K562 (cell line): ENCODE measurements around the gene CMAS. TPM values are rescaled to one million over a fixed set of nuclear protein-coding genes. Genes with fewer than 3 reads are reported as not detected.

Source experiments
- ATAC-seq: fragments of 200-7000 bp; cut with Tn5 transposase; 3 replicates; pipeline ENCODE4 v1.9.1; 2020; ENCODE audit warnings: moderate library complexity
- BruUV-seq: library from RNA; stranded (reverse); fragments of 400-500 nt; replicated peaks from 2 replicates; lab custom pipeline; 2021; lab: Mats Ljungman, UMichigan
- CTCF ChIA-PET: fragments of 300-600 bp; formaldehyde crosslinking; extraction: SDS; loops from one replicate; lab custom pipeline; 2021; ENCODE audit warnings: low intra/inter-chr PET ratio; lab: Yijun Ruan, JAX
- POLR2A ChIA-PET: fragments of 300-600, 350-650 bp; sonication (Branson Sonifier 250); formaldehyde crosslinking; extraction: SDS; loops from one replicate; lab custom pipeline; 2021; ENCODE audit warnings: antibody characterized with exemption, inconsistent platforms; lab: Yijun Ruan, JAX
- DNase-seq, 4 experiments: peaks; one replicate each; pipeline versions ENCODE4 v3.0.0 to v3.0.0-alpha.2; 2011 to 2018; ENCODE audit warnings: low spot score in 3 of 4, mixed read lengths in 3 of 4; ENCODE audit errors: extremely low read depth in 1 of 4
- FAIRE-seq: peaks from 2 replicates; lab custom pipeline; 2011; peaks lifted over from hg19 to GRCh38; lab: Jason Lieb, UNC
- H2AFZ ChIP-seq: 2 replicates; pipeline ENCODE4 v1.6.0; 2011; ENCODE audit warnings: low read depth, low read length, control low read depth, inconsistent platforms
- H3K27ac ChIP-seq: fragments of 200-600 bp; 3 replicates; pipeline ENCODE4 v1.8.0; 2011; ENCODE audit warnings: low read depth, mild to moderate bottlenecking, control low read depth, inconsistent platforms, low read length, moderate library complexity, mixed read lengths; ENCODE audit errors: extremely low read depth
- H3K27me3 ChIP-seq, 2 experiments: fragments of 300-600 bp in 1 of 2; 2 replicates in 1 of 2; 3 replicates in 1 of 2; pipeline versions ENCODE4 v1.6.0 to v1.8.0; 2011; ENCODE audit warnings: inconsistent platforms in 2 of 2, low read length in 2 of 2, mild to moderate bottlenecking in 1 of 2, mixed read lengths in 1 of 2, moderate library complexity in 1 of 2; ENCODE audit not compliant: control insufficient read depth in 2 of 2, insufficient read depth in 2 of 2
- H3K36me3 ChIP-seq: fragments of 300-600 bp; 3 replicates; pipeline ENCODE4 v1.8.0; 2011; ENCODE audit warnings: mild to moderate bottlenecking, low read length, inconsistent platforms; ENCODE audit not compliant: control insufficient read depth, insufficient read depth
- H3K4me1 ChIP-seq, 2 experiments: fragments of 200-600 bp in 1 of 2; replicated peaks in 1 of 2; 2 replicates in 1 of 2; 3 replicates in 1 of 2; pipeline versions ENCODE4 v1.5.1 to v1.8.0; 2011; ENCODE audit warnings: inconsistent platforms in 2 of 2, low read length in 2 of 2, mild to moderate bottlenecking in 1 of 2, mixed read lengths in 1 of 2, moderate library complexity in 1 of 2; ENCODE audit not compliant: control insufficient read depth in 2 of 2, insufficient read depth in 2 of 2
- H3K4me2 ChIP-seq: 2 replicates; pipeline ENCODE4 v1.6.1; 2011; ENCODE audit warnings: low read length, control low read depth, inconsistent platforms, mixed read lengths; ENCODE audit not compliant: insufficient read depth
- H3K4me3 ChIP-seq: fragments of 200-600 bp; sonication (generic), shearing (Covaris generic); 2 replicates; pipeline ENCODE4 v1.5.1; 2016; ENCODE audit warnings: control low read depth, inconsistent platforms
- H3K79me2 ChIP-seq: fragments of 200-600 bp; 3 replicates; pipeline ENCODE4 v1.8.0; 2011; ENCODE audit warnings: low read length, inconsistent platforms; ENCODE audit not compliant: control insufficient read depth, insufficient read depth
- H3K9ac ChIP-seq, 2 experiments: 2 replicates each; pipeline versions ENCODE4 v1.6.0 to v1.6.1; 2011; ENCODE audit warnings: low read depth in 2 of 2, low read length in 2 of 2, control low read depth in 1 of 2, inconsistent platforms in 1 of 2, mild to moderate bottlenecking in 1 of 2, mixed read lengths in 1 of 2; ENCODE audit not compliant: insufficient read depth in 1 of 2
- H3K9me1 ChIP-seq: one replicate; pipeline ENCODE4 v1.6.0; 2011; ENCODE audit warnings: inconsistent platforms, mild to moderate bottlenecking, low read length, moderate library complexity; ENCODE audit not compliant: control insufficient read depth, insufficient read depth
- H3K9me3 ChIP-seq: replicated peaks from 2 replicates; pipeline ENCODE4 v1.5.1; 2011; ENCODE audit warnings: low read depth, low read length, inconsistent platforms; ENCODE audit not compliant: control insufficient read depth, insufficient read depth
- H4K20me1 ChIP-seq: replicated peaks from 2 replicates; pipeline ENCODE4 v1.6.1; 2011; ENCODE audit warnings: low read length, inconsistent platforms, mixed read lengths; ENCODE audit not compliant: control insufficient read depth, insufficient read depth
- CBX3 ChIP-seq, 2 experiments: IDR thresholded peaks; 1 replicate in 1 of 2; 2 replicates in 1 of 2; pipeline ENCODE4 v1.6.1; 2012; ENCODE audit warnings: inconsistent platforms in 2 of 2, low read length in 2 of 2, borderline replicate concordance in 1 of 2, control low read depth in 1 of 2
- CHD2 ChIP-seq: IDR thresholded peaks from 2 replicates; pipeline ENCODE4 v1.6.1; 2011; ENCODE audit warnings: low read depth, low read length
- CREBBP ChIP-seq: IDR thresholded peaks from one replicate; pipeline ENCODE4 v1.6.1; 2012; ENCODE audit warnings: low read depth, mild to moderate bottlenecking, control low read depth, inconsistent platforms, low read length
- DACH1 ChIP-seq: fragments of 450-650 bp; IDR thresholded peaks from 2 replicates; pipeline ENCODE4 v1.6.1; 2018; ENCODE audit not compliant: partially characterized antibody
- HSF4 ChIP-seq: fragments of 250-450 bp; sonication (Bioruptor Pico); IDR thresholded peaks from 2 replicates; pipeline ENCODE4 v2.1.2; 2022; ENCODE audit warnings: mild to moderate bottlenecking, moderate library complexity, borderline replicate concordance
- MCM2 ChIP-seq: fragments of 450-650 bp; IDR thresholded peaks from 2 replicates; pipeline ENCODE4 v1.6.1; 2017; ENCODE audit warnings: low read depth, mild to moderate bottlenecking
- SNIP1 ChIP-seq: fragments of 450-650 bp; IDR thresholded peaks from 2 replicates; pipeline ENCODE4 v1.7.1; 2017; ENCODE audit warnings: low read depth, mild to moderate bottlenecking
- SREBF1 ChIP-seq: fragments of 150-350 bp; IDR thresholded peaks from 2 replicates; pipeline ENCODE4 v1.6.1; 2014; ENCODE audit warnings: antibody characterized with exemption, low read depth, low read length, borderline replicate concordance
- STAT5A ChIP-seq: IDR thresholded peaks from 2 replicates; pipeline ENCODE4 v1.6.1; 2012; ENCODE audit warnings: low read length, inconsistent platforms, borderline replicate concordance
- TEAD1 ChIP-seq, 2 experiments: fragments of 450-650 bp in 1 of 2; sonication (generic) in 1 of 2; formaldehyde crosslinking; IDR thresholded peaks; 2 replicates each; pipeline versions ENCODE4 v1.4.0 to v1.8.0; 2020 to 2022; ENCODE audit warnings: mild to moderate bottlenecking in 2 of 2, missing genetic modification reagents in 1 of 2
- THRAP3 ChIP-seq: fragments of 450-650 bp; IDR thresholded peaks from 2 replicates; pipeline ENCODE4 v1.6.1; 2016; ENCODE audit warnings: mild to moderate bottlenecking, inconsistent platforms, borderline replicate concordance
- ZNF785 ChIP-seq: fragments of 250-450 bp; sonication (Bioruptor Pico); IDR thresholded peaks from 2 replicates; pipeline ENCODE4 v1.4.0; 2020; ENCODE audit warnings: mild to moderate bottlenecking
- whole genome bisulfite sequencing: fragments of 100-300 bp; shearing (Covaris generic); methylation state at CpG from one replicate; pipeline ENCODE4 v1.1.6; 2016; ENCODE audit warnings: low coverage, mixed read lengths; ENCODE audit not compliant: insufficient coverage; ENCODE audit errors: missing lambda C conversion rate; 5-methylcytosine and 5-hydroxymethylcytosine counted together
- in situ Hi-C: fragments of 300-500 bp; cut with MboI; formaldehyde crosslinking; loops from 4 replicates; pipeline ENCODE4 v1.15.0; 2018; ENCODE audit warnings: inconsistent platforms, mixed read lengths
- intact Hi-C: fragments of 100-400 bp; cut with micrococcal nuclease; formaldehyde crosslinking; loops from 2 replicates; pipeline ENCODE4 v1.14.2; 2022
- polyA plus RNA-seq, 8 experiments: library from polyadenylated mRNA; depleted of rRNA in 4 of 8; stranded (reverse) in 5 of 8; unstranded in 3 of 8; fragments of >200 nt; fragmentation: Nextera tagmentation in 2 of 8; fragmentation: Illumina TruSeq in 1 of 8; extraction: Ambion mirVana in 2 of 8; extraction: Trizol in 1 of 8; gene quantifications; 2 replicates each; pipeline versions ENCODE4 v1.2.1 to v1.2.3, GENCODE V29; 2011 to 2014; ENCODE audit warnings: inconsistent platforms in 1 of 8, missing spikeins in 1 of 8
- total RNA-seq, 7 experiments: library from RNA; depleted of rRNA in 6 of 7; stranded (reverse); fragments of >200 nt in 6 of 7; fragmentation: Illumina TruSeq in 2 of 7; extraction: Trizol in 2 of 7; gene quantifications; 2 replicates each; pipeline versions ENCODE4 v1.2.1 to v1.2.3, GENCODE V29; 2011 to 2021; ENCODE audit warnings: low replicate concordance in 1 of 7
- TF ChIP-seq, protein P1 (sequence below): fragments of 450-650 bp; IDR thresholded peaks from one replicate; pipeline ENCODE4 v1.6.1; 2018; ENCODE audit warnings: mild to moderate bottlenecking, moderate library complexity; ENCODE audit not compliant: partially characterized antibody
- TF ChIP-seq, protein P2 (sequence below): sonication (generic); formaldehyde crosslinking; IDR thresholded peaks from 2 replicates; pipeline ENCODE4 v1.8.1; 2023; ENCODE audit warnings: mild to moderate bottlenecking, missing genetic modification reagents
- TF ChIP-seq, protein P3 (sequence below): fragments of 200-800 bp; sonication (Bioruptor generic); IDR thresholded peaks from 2 replicates; pipeline ENCODE4 v1.6.1; 2016; ENCODE audit warnings: missing genetic modification characterization, missing compliant biosample characterization

Gene CMAS
- total and polyA plus RNA-seq, 9 of the 15 experiments (the other 6 are each of a cell fraction or from before 2014, with no cell fraction given), result 29.7 to 108 (median 65.3) TPM

- in situ Hi-C loops (no loop called here), intact Hi-C loops (no loop called here)
- Histone ChIP-seq H3K4me1 (no peaks in the 10 kb centered on the region), H3K9me3 (no peaks in the 10 kb centered on the region), H3K9me1 (no peaks in the 10 kb centered on the region), H3K27me3 (no peaks in the 10 kb centered on the region), H4K20me1 (no peaks in the 10 kb centered on the region), H3K4me3 (no peak overlapping the region), H3K4me2 (no peak overlapping the region), H3K36me3 (peaks cover 59% of the 10 kb centered on the region), H3K9ac (no peak overlapping the region), H3K79me2 (no peaks in the 10 kb centered on the region), H2AFZ (no peak overlapping the region), H3K27ac (no peak overlapping the region)
- no TSS peak for BruUV-seq
- ChIA-PET CTCF (no interaction called here), POLR2A (no interaction called here)
- DNase-seq (no peak), FAIRE-seq (no peak), ATAC-seq (no peak)
- 97% methylated on average over 4 of the region's 4 CpGs for WGBS
- no peak for TF ChIP-seq CREBBP
- TF ChIP-seq THRAP3, result no peak
- no peak for TF ChIP-seq SNIP1
- no peak for TF ChIP-seq HSF4 (CRISPR knock-in tag)
- TF ChIP-seq MCM2, result no peak
- TF ChIP-seq, protein P1, sequence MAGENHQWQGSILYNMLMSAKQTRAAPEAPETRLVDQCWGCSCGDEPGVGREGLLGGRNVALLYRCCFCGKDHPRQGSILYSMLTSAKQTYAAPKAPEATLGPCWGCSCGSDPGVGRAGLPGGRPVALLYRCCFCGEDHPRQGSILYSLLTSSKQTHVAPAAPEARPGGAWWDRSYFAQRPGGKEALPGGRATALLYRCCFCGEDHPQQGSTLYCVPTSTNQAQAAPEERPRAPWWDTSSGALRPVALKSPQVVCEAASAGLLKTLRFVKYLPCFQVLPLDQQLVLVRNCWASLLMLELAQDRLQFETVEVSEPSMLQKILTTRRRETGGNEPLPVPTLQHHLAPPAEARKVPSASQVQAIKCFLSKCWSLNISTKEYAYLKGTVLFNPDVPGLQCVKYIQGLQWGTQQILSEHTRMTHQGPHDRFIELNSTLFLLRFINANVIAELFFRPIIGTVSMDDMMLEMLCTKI, result no peak
- TF ChIP-seq CHD2, result no peak
- TF ChIP-seq CBX3 (IDR thresholded peaks at IDR 0.05; ENCODE audit: borderline replicate concordance in 1 of 2, low read length in 2 of 2), result no peak
- TF ChIP-seq, protein P2, sequence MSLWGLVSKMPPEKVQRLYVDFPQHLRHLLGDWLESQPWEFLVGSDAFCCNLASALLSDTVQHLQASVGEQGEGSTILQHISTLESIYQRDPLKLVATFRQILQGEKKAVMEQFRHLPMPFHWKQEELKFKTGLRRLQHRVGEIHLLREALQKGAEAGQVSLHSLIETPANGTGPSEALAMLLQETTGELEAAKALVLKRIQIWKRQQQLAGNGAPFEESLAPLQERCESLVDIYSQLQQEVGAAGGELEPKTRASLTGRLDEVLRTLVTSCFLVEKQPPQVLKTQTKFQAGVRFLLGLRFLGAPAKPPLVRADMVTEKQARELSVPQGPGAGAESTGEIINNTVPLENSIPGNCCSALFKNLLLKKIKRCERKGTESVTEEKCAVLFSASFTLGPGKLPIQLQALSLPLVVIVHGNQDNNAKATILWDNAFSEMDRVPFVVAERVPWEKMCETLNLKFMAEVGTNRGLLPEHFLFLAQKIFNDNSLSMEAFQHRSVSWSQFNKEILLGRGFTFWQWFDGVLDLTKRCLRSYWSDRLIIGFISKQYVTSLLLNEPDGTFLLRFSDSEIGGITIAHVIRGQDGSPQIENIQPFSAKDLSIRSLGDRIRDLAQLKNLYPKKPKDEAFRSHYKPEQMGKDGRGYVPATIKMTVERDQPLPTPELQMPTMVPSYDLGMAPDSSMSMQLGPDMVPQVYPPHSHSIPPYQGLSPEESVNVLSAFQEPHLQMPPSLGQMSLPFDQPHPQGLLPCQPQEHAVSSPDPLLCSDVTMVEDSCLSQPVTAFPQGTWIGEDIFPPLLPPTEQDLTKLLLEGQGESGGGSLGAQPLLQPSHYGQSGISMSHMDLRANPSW (CRISPR knock-in tag), result no peak
- TF ChIP-seq TEAD1 (CRISPR knock-in tag; IDR thresholded peaks at IDR 0.05), result no peak
- no peak for TF ChIP-seq DACH1
- no peak for TF ChIP-seq ZNF785 (CRISPR knock-in tag)
- no peak for TF ChIP-seq STAT5A
- TF ChIP-seq, protein P3, sequence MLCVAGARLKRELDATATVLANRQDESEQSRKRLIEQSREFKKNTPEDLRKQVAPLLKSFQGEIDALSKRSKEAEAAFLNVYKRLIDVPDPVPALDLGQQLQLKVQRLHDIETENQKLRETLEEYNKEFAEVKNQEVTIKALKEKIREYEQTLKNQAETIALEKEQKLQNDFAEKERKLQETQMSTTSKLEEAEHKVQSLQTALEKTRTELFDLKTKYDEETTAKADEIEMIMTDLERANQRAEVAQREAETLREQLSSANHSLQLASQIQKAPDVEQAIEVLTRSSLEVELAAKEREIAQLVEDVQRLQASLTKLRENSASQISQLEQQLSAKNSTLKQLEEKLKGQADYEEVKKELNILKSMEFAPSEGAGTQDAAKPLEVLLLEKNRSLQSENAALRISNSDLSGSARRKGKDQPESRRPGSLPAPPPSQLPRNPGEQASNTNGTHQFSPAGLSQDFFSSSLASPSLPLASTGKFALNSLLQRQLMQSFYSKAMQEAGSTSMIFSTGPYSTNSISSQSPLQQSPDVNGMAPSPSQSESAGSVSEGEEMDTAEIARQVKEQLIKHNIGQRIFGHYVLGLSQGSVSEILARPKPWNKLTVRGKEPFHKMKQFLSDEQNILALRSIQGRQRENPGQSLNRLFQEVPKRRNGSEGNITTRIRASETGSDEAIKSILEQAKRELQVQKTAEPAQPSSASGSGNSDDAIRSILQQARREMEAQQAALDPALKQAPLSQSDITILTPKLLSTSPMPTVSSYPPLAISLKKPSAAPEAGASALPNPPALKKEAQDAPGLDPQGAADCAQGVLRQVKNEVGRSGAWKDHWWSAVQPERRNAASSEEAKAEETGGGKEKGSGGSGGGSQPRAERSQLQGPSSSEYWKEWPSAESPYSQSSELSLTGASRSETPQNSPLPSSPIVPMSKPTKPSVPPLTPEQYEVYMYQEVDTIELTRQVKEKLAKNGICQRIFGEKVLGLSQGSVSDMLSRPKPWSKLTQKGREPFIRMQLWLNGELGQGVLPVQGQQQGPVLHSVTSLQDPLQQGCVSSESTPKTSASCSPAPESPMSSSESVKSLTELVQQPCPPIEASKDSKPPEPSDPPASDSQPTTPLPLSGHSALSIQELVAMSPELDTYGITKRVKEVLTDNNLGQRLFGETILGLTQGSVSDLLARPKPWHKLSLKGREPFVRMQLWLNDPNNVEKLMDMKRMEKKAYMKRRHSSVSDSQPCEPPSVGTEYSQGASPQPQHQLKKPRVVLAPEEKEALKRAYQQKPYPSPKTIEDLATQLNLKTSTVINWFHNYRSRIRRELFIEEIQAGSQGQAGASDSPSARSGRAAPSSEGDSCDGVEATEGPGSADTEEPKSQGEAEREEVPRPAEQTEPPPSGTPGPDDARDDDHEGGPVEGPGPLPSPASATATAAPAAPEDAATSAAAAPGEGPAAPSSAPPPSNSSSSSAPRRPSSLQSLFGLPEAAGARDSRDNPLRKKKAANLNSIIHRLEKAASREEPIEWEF (CRISPR knock-in tag), result no peak
- no peak for TF ChIP-seq SREBF1
Measured at GRCh38 chr12:22064968-22065367, 18.9 kb downstream of the CMAS start.
